ENCODE results near the gene ETS1. TPM values are rescaled to one million over a fixed set of nuclear protein-coding genes. Genes with fewer than 3 reads are reported as not detected.

ETS1 gene
- total RNA-seq, 1 experiment from 2014 or later, result 29.9 TPM

DNA sequence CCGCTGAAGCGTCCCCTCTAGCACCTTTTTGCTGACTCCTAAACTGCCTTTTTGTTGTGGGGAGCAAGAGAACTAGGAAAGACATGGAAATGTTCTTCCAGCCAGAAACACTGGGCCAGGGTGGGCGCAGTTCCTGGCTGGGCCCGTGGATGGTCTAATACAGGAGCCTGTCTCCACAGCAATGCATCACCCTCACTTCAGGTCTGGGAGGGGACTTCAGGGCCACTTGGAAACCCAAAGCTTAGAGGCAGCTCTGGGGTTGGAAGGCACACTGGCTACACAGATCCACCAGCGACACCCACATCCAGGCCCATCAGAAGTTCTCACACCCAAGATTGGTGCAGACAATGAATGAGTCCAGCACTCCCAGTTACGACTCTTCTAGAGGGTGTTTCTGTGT is 120.3 kb downstream of the ETS1 start:
- Histone ChIP-seq H3K27ac (ENCODE audit: insufficient read length, low read depth, low read length) (no peak overlapping the region), H3K9ac (ENCODE audit: extremely low read depth, insufficient read length, low read length) (no peak overlapping the region), H3K4me2 (ENCODE audit: insufficient read depth, insufficient read length, low read length) (no peak overlapping the region), H2BK20ac (ENCODE audit: low read depth, low read length, poor library complexity, severe bottlenecking) (no peak overlapping the region), H2AK5ac (ENCODE audit: insufficient read length, low read length) (no peak overlapping the region), H4K5ac (ENCODE audit: insufficient read length, low read depth, low read length) (no peak overlapping the region), H3K56ac (ENCODE audit: insufficient read length, low read depth, low read length) (no peak overlapping the region), H3K23me2 (ENCODE audit: insufficient read length, low read depth, low read length, poor library complexity, severe bottlenecking) (no peaks in the 10 kb centered on the region), H4K91ac (ENCODE audit: insufficient read length, low read depth, low read length) (no peak overlapping the region), H4K8ac (replicated peaks; ENCODE audit: insufficient read length, low read depth, low read length) (no peak overlapping the region), H2BK12ac (ENCODE audit: insufficient read length, low read depth, low read length) (no peak overlapping the region), H3K23ac (ENCODE audit: insufficient read length, low read depth, low read length) (no peak overlapping the region), H2BK120ac (ENCODE audit: low read depth, low read length, poor library complexity, severe bottlenecking) (no peak overlapping the region), H3K27me3 (ENCODE audit: insufficient read depth, low read length) (no peaks in the 10 kb centered on the region), H2BK5ac (ENCODE audit: insufficient read length, low read length) (no peak overlapping the region), H3K79me1 (ENCODE audit: insufficient read depth, low read depth, low read length, poor library complexity, severe bottlenecking) (no peaks in the 10 kb centered on the region), H3K4me1 (ENCODE audit: insufficient read depth, low read length) (no peaks in the 10 kb centered on the region), H3K9me3 (ENCODE audit: control insufficient read depth, low read depth, low read length) (no peaks in the 10 kb centered on the region), H3K18ac (ENCODE audit: insufficient read length, low read depth, low read length) (no peak overlapping the region), H2AFZ (ENCODE audit: low read length) (no peak overlapping the region), H3K79me2 (ENCODE audit: insufficient read depth, low read length) (no peaks in the 10 kb centered on the region), H3T11ph (ENCODE audit: low read length) (no peak overlapping the region), H2BK15ac (ENCODE audit: low read depth, low read length) (no peak overlapping the region), H3K4ac (ENCODE audit: low read depth, low read length) (no peak overlapping the region), H3K14ac (ENCODE audit: insufficient read depth, low read length) (no peak overlapping the region; the same call in 1 of the 2 replicates), H4K20me1 (ENCODE audit: control insufficient read depth, insufficient read depth, insufficient read length) (no peaks in the 10 kb centered on the region)
- TF ChIP-seq, protein P1, sequence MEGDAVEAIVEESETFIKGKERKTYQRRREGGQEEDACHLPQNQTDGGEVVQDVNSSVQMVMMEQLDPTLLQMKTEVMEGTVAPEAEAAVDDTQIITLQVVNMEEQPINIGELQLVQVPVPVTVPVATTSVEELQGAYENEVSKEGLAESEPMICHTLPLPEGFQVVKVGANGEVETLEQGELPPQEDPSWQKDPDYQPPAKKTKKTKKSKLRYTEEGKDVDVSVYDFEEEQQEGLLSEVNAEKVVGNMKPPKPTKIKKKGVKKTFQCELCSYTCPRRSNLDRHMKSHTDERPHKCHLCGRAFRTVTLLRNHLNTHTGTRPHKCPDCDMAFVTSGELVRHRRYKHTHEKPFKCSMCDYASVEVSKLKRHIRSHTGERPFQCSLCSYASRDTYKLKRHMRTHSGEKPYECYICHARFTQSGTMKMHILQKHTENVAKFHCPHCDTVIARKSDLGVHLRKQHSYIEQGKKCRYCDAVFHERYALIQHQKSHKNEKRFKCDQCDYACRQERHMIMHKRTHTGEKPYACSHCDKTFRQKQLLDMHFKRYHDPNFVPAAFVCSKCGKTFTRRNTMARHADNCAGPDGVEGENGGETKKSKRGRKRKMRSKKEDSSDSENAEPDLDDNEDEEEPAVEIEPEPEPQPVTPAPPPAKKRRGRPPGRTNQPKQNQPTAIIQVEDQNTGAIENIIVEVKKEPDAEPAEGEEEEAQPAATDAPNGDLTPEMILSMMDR (conservative IDR thresholded peaks at IDR 0.05), result no peak
- Mint-ChIP-seq H3K9me3 (no peaks in the 10 kb centered on the region), H3K4me3 (no peak overlapping the region), H3K27me3 (ENCODE audit: low read depth) (no peaks in the 10 kb centered on the region), H3K36me3 (ENCODE audit: insufficient read depth in 1 of 3, low read depth in 3 of 3) (peaks cover 0 to 22% (median 7%) of the 10 kb centered on the region in 3 experiments; a peak in 5 of 7 replicates), H3K27ac (peak overlapping the region in 1 of 3 experiments; percentile 39; a peak in 1 of 7 replicates), H3K4me1 (peaks cover 5 to 10% of the 10 kb centered on the region in 2 experiments; a peak in 3 of 4 replicates)
- no peak for DNase-seq
- WGBS (ENCODE audit: extremely low coverage, insufficient read length, low lambda C conversion rate), result no CpG with 5 or more reads among the region's 6 CpGs

Data from H9 (cell line).